ENCODE measurements around the gene IFRD2. TPM values are rescaled to one million over a fixed set of nuclear protein-coding genes. Genes with fewer than 3 reads are reported as not detected.
A peak's percentile ranks its signal among the peaks of the same experiment; 100 is the strongest.

Gene IFRD2
- total RNA-seq, 2 donors from 2014 or later = 84.2 to 225 TPM

DNA sequence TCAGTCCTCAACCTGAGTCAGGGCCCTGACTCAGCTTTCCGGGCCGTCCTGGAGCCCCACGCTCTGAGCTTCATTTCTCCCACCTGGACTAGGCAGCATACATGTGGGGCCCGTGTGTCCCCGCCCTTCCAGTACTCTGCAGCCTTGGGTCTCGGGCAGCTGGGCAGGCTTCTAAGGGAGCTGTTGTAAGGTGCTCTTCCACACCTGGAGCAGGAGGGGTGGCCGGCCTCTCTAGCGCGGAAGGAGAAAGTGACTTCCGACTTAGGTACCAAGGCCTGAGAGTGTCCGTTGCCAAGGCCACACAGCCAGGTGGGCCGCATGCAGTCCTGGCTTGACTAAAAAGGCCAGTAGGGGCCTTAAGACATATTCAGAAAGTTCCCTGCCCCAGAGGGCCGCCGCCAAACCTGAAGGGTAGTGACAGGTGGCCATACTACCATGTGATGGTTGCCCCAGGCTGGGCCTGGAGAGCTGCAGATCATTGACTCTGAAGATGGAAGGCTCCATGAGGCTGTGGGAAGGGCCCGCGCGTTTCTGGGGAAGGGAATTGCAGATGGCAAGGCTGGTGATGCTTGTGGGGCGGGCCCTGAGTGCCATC lies 32.7 kb downstream of the IFRD2 start:
- H3K4me3 Mint-ChIP-seq = peak overlapping the region; percentile 58
- peak overlapping the region; percentile 62 to 64 for H3K27ac Mint-ChIP-seq
- no peaks in the 10 kb centered on the region for H3K27me3 Mint-ChIP-seq
- H3K36me3 Mint-ChIP-seq = peaks cover 6% of the 10 kb centered on the region
- H3K9me3 Mint-ChIP-seq = no peaks in the 10 kb centered on the region
- DNase-seq (ENCODE audit: low spot score) = no peak
- peak; percentile 0 to 2 for ATAC-seq
- H3K4me1 Mint-ChIP-seq (ENCODE audit: low read depth in 2 of 2) = peaks cover 4 to 12% of the 10 kb centered on the region in 2 donors

- Mint-ChIP-seq H3K27me3 (no peaks in the 10 kb centered on the region), H3K4me1 (ENCODE audit: low read depth in 2 of 2) (peaks cover 4 to 13% of the 10 kb centered on the region in 2 donors), H3K36me3 (peaks cover 6% of the 10 kb centered on the region), H3K9me3 (no peaks in the 10 kb centered on the region), H3K27ac (no peak overlapping the region), H3K4me3 (no peak overlapping the region)
- no peak for ATAC-seq
- DNase-seq (ENCODE audit: low spot score) = no peak
Measured at GRCh38 chr3:50258979-50259378, 33.2 kb downstream of the IFRD2 start.

GRCh38 chr3:50258029-50258680 lies 34.1 kb downstream of the IFRD2 start:
- ATAC-seq (no peak), DNase-seq (ENCODE audit: low spot score) (no peak)
- H3K4me1 Mint-ChIP-seq (ENCODE audit: low read depth in 2 of 2) = peaks cover 10 to 19% of the 10 kb centered on the region in 2 donors
- H3K4me3 Mint-ChIP-seq = no peak overlapping the region
- H3K27me3 Mint-ChIP-seq = no peaks in the 10 kb centered on the region
- no peaks in the 10 kb centered on the region for H3K9me3 Mint-ChIP-seq
- peaks cover 6% of the 10 kb centered on the region for H3K36me3 Mint-ChIP-seq
- no peak overlapping the region for H3K27ac Mint-ChIP-seq

- Mint-ChIP-seq H3K4me3 (no peak overlapping the region), H3K36me3 (peaks cover 6% of the 10 kb centered on the region), H3K4me1 (ENCODE audit: low read depth in 2 of 2) (peaks cover 11 to 19% of the 10 kb centered on the region in 2 donors), H3K27ac (no peak overlapping the region), H3K27me3 (no peaks in the 10 kb centered on the region), H3K9me3 (no peaks in the 10 kb centered on the region)
- DNase-seq (ENCODE audit: low spot score) = no peak
- no peak for ATAC-seq
Measured at GRCh38 chr3:50256978-50257890, 35.0 kb downstream of the IFRD2 start.

GRCh38 chr3:50255251-50255615 lies 37.0 kb downstream of the IFRD2 start:
- H3K9me3 Mint-ChIP-seq = no peaks in the 10 kb centered on the region
- H3K4me3 Mint-ChIP-seq = no peak overlapping the region
- H3K4me1 Mint-ChIP-seq (ENCODE audit: low read depth in 2 of 2) = peaks cover 19 to 30% of the 10 kb centered on the region in 2 donors
- no peak overlapping the region for H3K27ac Mint-ChIP-seq
- H3K36me3 Mint-ChIP-seq = peaks cover 6% of the 10 kb centered on the region
- DNase-seq (ENCODE audit: low spot score) (no peak), ATAC-seq (no peak)
- H3K27me3 Mint-ChIP-seq = no peaks in the 10 kb centered on the region

DNA sequence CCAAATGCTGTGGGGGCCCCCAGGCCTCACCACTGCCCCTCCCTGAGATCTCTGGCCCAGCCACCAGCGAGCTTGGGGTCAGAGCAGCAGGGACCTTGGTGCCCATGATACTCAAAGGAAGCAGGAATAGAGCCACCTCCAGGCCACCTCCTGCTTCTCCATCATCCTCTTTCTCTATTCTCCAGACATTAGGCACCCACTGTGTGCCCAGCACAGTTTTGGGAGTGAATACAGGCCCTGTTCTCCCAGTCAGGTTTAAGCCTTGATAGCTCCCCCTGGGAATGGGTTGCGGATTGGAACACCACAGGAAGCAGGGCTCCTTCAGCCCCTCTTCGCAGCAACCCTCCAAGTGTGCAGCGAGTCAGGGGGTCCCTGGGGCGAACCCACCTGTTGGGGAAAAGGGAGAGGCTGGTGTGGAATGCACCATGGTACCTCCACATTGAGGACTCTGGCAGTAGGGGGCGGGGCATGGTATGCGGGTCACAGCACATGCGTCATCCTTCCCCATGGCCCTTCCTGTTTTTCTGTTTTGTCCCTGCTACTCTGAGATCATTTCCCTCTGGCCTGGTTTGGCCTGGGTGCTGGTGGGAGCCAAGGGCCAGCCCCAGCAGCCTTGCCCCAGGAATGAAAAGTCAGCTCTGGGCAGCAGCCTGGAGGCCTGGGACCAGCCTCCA lies 37.5 kb downstream of the IFRD2 start:
- Mint-ChIP-seq H3K27me3 (no peaks in the 10 kb centered on the region), H3K36me3 (peaks cover 6% of the 10 kb centered on the region), H3K4me1 (ENCODE audit: low read depth in 2 of 2) (peaks cover 20 to 31% of the 10 kb centered on the region in 2 donors), H3K27ac (no peak overlapping the region), H3K4me3 (no peak overlapping the region), H3K9me3 (no peaks in the 10 kb centered on the region)
- DNase-seq (ENCODE audit: low spot score) (no peak), ATAC-seq (no peak)

DNA sequence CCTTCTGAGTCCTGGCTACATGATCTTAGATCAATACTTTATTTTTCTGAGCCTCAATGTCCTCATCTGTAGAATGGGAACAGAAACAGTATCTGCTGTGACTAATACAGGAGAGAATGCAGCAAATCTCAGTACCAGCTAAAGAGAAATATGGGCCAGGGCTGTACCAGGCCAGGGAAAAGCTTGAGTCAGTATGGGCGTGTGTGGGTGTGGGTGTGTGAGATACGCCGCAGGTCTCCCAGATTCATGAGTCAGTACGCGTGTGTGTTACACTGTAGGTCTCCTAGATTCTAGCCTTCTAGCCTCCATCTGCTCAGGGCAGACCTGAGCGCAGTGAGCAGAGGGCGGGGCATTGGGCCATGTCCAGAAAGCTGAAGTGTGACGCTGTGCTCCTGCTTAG lies 41.0 kb downstream of the IFRD2 start:
- no peak for DNase-seq (ENCODE audit: low spot score)
- H3K4me3 Mint-ChIP-seq = no peak overlapping the region
- H3K36me3 Mint-ChIP-seq = no peaks in the 10 kb centered on the region
- peaks cover 37 to 43% of the 10 kb centered on the region in 2 donors for H3K4me1 Mint-ChIP-seq (ENCODE audit: low read depth in 2 of 2)
- no peaks in the 10 kb centered on the region for H3K27me3 Mint-ChIP-seq
- H3K9me3 Mint-ChIP-seq = no peaks in the 10 kb centered on the region
- H3K27ac Mint-ChIP-seq = peak overlapping the region in 1 of 2 donors; percentile 74
- ATAC-seq = no peak

DNA sequence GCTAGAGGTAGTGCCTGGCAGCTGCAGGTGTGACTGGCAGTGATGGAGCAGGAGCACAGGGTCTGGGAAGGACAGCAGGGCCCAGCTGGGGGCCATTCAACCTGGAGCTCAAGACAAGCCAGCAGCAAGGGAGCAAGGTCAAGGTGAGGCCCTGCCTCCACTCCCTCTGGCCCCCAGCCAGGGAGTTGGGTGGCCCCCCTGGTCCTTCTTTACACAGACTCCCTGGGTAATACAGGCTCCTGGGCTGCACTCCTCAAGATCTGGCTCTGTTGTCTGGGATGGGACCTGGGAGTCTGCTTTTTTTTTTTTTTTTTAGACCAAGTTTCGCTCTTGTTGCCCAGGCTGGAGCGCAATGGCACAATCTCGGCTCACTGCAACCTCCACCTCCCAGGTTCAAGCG lies 41.7 kb downstream of the IFRD2 start:
- peaks cover 45% of the 10 kb centered on the region in 2 donors for H3K4me1 Mint-ChIP-seq (ENCODE audit: low read depth in 2 of 2)
- ATAC-seq (no peak), DNase-seq (ENCODE audit: low spot score) (no peak)
- no peaks in the 10 kb centered on the region for H3K36me3 Mint-ChIP-seq
- H3K4me3 Mint-ChIP-seq = no peak overlapping the region
- no peaks in the 10 kb centered on the region for H3K9me3 Mint-ChIP-seq
- no peaks in the 10 kb centered on the region for H3K27me3 Mint-ChIP-seq
- peak overlapping the region in 1 of 2 donors; percentile 74 for H3K27ac Mint-ChIP-seq

DNA sequence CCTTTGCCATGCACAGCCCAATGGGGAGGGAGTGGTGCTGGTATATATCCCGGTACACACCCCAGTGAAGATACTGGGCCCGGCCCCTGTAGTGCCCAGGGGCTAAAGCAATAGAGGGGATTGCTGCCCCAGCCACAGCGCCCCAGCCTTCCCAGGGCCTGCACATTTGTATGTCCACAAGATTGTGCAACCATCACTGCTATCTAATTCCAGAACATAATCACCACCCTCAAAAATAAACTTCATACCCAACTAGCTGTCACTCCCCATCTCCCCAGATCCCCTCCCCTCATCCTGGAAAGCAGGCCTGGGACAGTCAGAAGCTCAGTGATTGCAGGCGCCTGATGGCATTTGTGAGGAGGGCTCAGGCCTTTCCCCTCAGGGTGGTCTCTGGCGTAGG lies 42.8 kb downstream of the IFRD2 start:
- ATAC-seq (no peak), DNase-seq (ENCODE audit: low spot score) (no peak)
- H3K27ac Mint-ChIP-seq = peak overlapping the region in 1 of 2 donors; percentile 81
- no peaks in the 10 kb centered on the region for H3K9me3 Mint-ChIP-seq
- H3K27me3 Mint-ChIP-seq = no peaks in the 10 kb centered on the region
- H3K36me3 Mint-ChIP-seq = no peaks in the 10 kb centered on the region
- H3K4me1 Mint-ChIP-seq (ENCODE audit: low read depth in 2 of 2) = peaks cover 50 to 54% of the 10 kb centered on the region in 2 donors
- H3K4me3 Mint-ChIP-seq = no peak overlapping the region

DNA sequence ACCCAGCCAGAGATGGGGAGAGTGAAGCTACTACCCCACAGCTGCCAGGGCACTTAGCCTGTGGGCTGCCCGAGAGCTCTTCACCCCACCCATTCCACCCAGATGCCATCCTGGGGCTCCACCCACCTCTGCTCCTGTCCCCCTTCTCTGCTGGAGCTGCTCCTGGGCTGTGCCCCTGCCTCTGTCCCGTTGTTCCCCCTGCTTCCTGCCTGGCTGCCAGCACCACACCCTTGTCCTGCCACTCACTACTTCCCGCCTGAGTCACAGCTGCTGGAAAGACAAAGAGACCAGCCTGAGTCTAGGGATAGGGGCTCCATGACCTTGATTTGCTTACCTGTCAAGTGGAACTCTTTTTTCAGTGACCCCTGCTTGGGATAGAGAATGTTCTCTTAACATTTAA lies 43.8 kb downstream of the IFRD2 start:
- H3K4me3 Mint-ChIP-seq = peak overlapping the region; percentile 62
- H3K9me3 Mint-ChIP-seq = no peaks in the 10 kb centered on the region
- ATAC-seq = no peak
- no peaks in the 10 kb centered on the region for H3K27me3 Mint-ChIP-seq
- peaks cover 53 to 59% of the 10 kb centered on the region in 2 donors for H3K4me1 Mint-ChIP-seq (ENCODE audit: low read depth in 2 of 2)
- H3K36me3 Mint-ChIP-seq = no peaks in the 10 kb centered on the region
- DNase-seq (ENCODE audit: low spot score) = no peak
- peak overlapping the region; percentile 63 to 81 for H3K27ac Mint-ChIP-seq

GRCh38 chr3:50246517-50246954 lies 45.7 kb downstream of the IFRD2 start:
- peak; percentile 87 for DNase-seq (ENCODE audit: low spot score)
- Mint-ChIP-seq H3K27me3 (no peaks in the 10 kb centered on the region), H3K4me3 (peak overlapping the region; percentile 66), H3K36me3 (no peaks in the 10 kb centered on the region), H3K4me1 (ENCODE audit: low read depth in 2 of 2) (peaks cover 61 to 73% of the 10 kb centered on the region in 2 donors), H3K9me3 (no peaks in the 10 kb centered on the region), H3K27ac (peak overlapping the region; percentile 97 to 99)
- peak; percentile 89 to 90 for ATAC-seq

- Mint-ChIP-seq H3K4me3 (peak overlapping the region; percentile 66), H3K9me3 (no peaks in the 10 kb centered on the region), H3K4me1 (ENCODE audit: low read depth in 2 of 2) (peaks cover 61 to 73% of the 10 kb centered on the region in 2 donors), H3K27me3 (no peaks in the 10 kb centered on the region), H3K27ac (peak overlapping the region; percentile 97 to 99), H3K36me3 (no peaks in the 10 kb centered on the region)
- DNase-seq (ENCODE audit: low spot score) = peak; percentile 92
- ATAC-seq = peak; percentile 88
Measured at GRCh38 chr3:50245831-50246516, 46.3 kb downstream of the IFRD2 start.

DNA sequence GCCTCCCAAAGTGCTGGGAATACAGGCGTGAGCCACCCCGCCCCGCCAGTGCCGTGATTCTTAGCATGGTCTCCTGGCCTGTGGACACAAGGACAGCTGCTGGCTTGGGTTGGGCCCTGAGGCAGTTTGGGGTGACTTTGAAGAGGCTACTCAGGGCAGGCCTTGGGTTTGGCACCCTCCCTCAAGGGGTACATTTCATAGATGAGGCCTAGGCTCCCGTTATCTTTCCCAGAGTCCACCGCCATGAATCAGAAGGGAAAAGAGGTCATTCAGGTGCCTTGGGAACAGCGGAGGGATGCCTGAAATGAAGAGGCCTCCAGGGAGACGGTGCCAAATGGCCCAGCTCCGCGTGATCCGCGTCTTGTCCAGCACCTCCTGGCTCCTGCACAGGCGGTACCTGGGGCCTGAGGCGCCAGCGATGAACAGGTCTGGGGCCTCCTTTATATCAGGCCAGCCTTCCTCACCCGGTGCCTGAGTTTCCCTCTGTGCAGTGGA lies 46.9 kb downstream of the IFRD2 start:
- ATAC-seq (no peak), DNase-seq (ENCODE audit: low spot score) (no peak)
- Mint-ChIP-seq H3K4me1 (ENCODE audit: low read depth in 2 of 2) (peaks cover 57 to 72% of the 10 kb centered on the region in 2 donors), H3K4me3 (peak overlapping the region; percentile 66), H3K27me3 (no peaks in the 10 kb centered on the region), H3K9me3 (no peaks in the 10 kb centered on the region), H3K36me3 (no peaks in the 10 kb centered on the region), H3K27ac (peak overlapping the region; percentile 97 to 99)
